HL-60 (cell line): ENCODE data around the gene SLC25A14.
"Not testable (repeated sequence)": the region's sequence is repeated elsewhere in the genome, so short reads cannot be mapped to it uniquely, and the experiment has no call there.

Experiments
- DNase-seq, 2 experiments: peaks; one replicate each; pipeline ENCODE4 v3.0.0-alpha.2; 2010 to 2020; ENCODE audit warnings: low read depth in 1 of 2, low spot score in 1 of 2
- H3K27ac ChIP-seq: fragments of 250-450 bp; sonication (Bioruptor Pico); replicated peaks from 2 replicates; pipeline ENCODE4 v1.5.1; 2020; ENCODE audit warnings: mild to moderate bottlenecking, moderate library complexity
- H3K27me3 ChIP-seq: fragments of 250-450 bp; sonication (Bioruptor Pico); 2 replicates; pipeline ENCODE4 v1.5.1; 2021; ENCODE audit warnings: mild to moderate bottlenecking, moderate library complexity; ENCODE audit not compliant: insufficient read depth, poor library complexity, severe bottlenecking
- H3K4me3 ChIP-seq: replicated peaks from 2 replicates; pipeline ENCODE4 v1.5.1; 2011; ENCODE audit warnings: mild to moderate bottlenecking, control low read depth, low read length; ENCODE audit not compliant: insufficient read depth
- CTCF ChIP-seq: IDR thresholded peaks from one replicate; pipeline ENCODE4 v1.5.1; 2011; ENCODE audit warnings: low read length, control low read depth, inconsistent platforms; ENCODE audit not compliant: insufficient read depth
- GABPA ChIP-seq: IDR thresholded peaks from 2 replicates; pipeline ENCODE4 v1.6.1; 2012; ENCODE audit warnings: low read depth
- POLR2AphosphoS5 ChIP-seq: IDR thresholded peaks from 2 replicates; pipeline ENCODE4 v1.6.1; 2012; ENCODE audit warnings: low read depth
- REST ChIP-seq: IDR thresholded peaks from 2 replicates; pipeline ENCODE4 v1.6.1; 2012; ENCODE audit warnings: low read depth; ENCODE audit not compliant: insufficient replicate concordance
- SPI1 ChIP-seq: IDR thresholded peaks from 2 replicates; pipeline ENCODE4 v1.6.1; 2012; ENCODE audit warnings: low read depth, mild to moderate bottlenecking, borderline replicate concordance

The SLC25A14 gene

GRCh38 chrX:130330146-130330545 lies 9.6 kb upstream of the SLC25A14 start:
- Histone ChIP-seq H3K4me3 (no peak overlapping the region), H3K27me3 (no peaks in the 10 kb centered on the region), H3K27ac (no peak overlapping the region)
- TF ChIP-seq REST (no peak), SPI1 (no peak), POLR2AphosphoS5 (no peak), CTCF (no peak), GABPA (no peak)
- no peak for DNase-seq

- Histone ChIP-seq H3K27me3 (no peaks in the 10 kb centered on the region), H3K4me3 (no peak overlapping the region)
Observed at GRCh38 chrX:130330706-130331105, 9.0 kb upstream of the SLC25A14 start.

GRCh38 chrX:130336531-130336930 lies 3.2 kb upstream of the SLC25A14 start:
- Histone ChIP-seq H3K27ac (no peak overlapping the region), H3K27me3 (no peaks in the 10 kb centered on the region), H3K4me3 (no peak overlapping the region)
- no peak for TF ChIP-seq SPI1
- no peak for TF ChIP-seq GABPA
- no peak for TF ChIP-seq CTCF
- no peak for TF ChIP-seq REST
- TF ChIP-seq POLR2AphosphoS5 = no peak
- DNase-seq = no peak

More at GRCh38 chrX:130330706-130331105, 9.0 kb upstream of the SLC25A14 start:
- DNase-seq = peak; percentile 14 to 50
- TF ChIP-seq REST = no peak
- TF ChIP-seq SPI1 = no peak
- TF ChIP-seq CTCF = peak; percentile 15
- TF ChIP-seq POLR2AphosphoS5 = no peak
- no peak overlapping the region for H3K27ac ChIP-seq

- not testable (repeated sequence) for H3K27me3 ChIP-seq, H3K27ac ChIP-seq, DNase-seq
- peak overlapping the region; percentile 78; the same call in 1 of the 2 replicates for H3K4me3 ChIP-seq
Observed at GRCh38 chrX:130338869-130339268, 850 bp upstream of the SLC25A14 start.
